ENCODE measurements around the gene CARD10. TPM values are rescaled to one million over a fixed set of nuclear protein-coding genes. Genes with fewer than 3 reads are reported as not detected.

The CARD10 gene
- total RNA-seq, 1 donor from 2014 or later, result 13.5 TPM

DNA sequence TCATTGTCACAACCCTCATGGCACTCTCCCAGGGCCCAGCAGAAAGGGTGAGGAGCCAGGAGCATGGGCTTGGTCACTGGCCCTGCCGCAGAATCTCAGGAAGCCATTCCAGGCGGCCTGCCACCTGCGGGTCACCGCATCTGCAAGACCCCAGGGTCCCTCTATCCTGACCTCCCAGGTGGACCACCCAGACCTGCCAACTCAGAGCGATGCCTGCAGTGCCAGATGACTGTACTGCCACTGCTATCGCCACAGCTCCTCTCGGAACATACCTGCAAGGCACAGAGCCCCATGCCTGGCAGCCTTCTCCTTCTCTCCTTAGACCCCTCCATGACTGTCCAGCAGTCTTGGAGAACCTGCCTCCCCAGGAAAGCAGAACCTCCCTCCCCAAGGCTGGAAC lies 65.5 kb downstream of the CARD10 start:
- Mint-ChIP-seq H3K36me3 (ENCODE audit: low read depth) (peaks cover 2% of the 10 kb centered on the region), H3K27ac (ENCODE audit: unreplicated experiment) (no peak overlapping the region), H3K27me3 (ENCODE audit: low read depth) (peaks cover 12% of the 10 kb centered on the region), H3K9me3 (ENCODE audit: low read depth) (peaks cover 4% of the 10 kb centered on the region), H3K4me3 (ENCODE audit: unreplicated experiment) (no peak overlapping the region), H3K4me1 (ENCODE audit: low read depth) (peaks cover 28% of the 10 kb centered on the region)
- no peak for DNase-seq (ENCODE audit: low spot score)
- TF ChIP-seq, protein P1, sequence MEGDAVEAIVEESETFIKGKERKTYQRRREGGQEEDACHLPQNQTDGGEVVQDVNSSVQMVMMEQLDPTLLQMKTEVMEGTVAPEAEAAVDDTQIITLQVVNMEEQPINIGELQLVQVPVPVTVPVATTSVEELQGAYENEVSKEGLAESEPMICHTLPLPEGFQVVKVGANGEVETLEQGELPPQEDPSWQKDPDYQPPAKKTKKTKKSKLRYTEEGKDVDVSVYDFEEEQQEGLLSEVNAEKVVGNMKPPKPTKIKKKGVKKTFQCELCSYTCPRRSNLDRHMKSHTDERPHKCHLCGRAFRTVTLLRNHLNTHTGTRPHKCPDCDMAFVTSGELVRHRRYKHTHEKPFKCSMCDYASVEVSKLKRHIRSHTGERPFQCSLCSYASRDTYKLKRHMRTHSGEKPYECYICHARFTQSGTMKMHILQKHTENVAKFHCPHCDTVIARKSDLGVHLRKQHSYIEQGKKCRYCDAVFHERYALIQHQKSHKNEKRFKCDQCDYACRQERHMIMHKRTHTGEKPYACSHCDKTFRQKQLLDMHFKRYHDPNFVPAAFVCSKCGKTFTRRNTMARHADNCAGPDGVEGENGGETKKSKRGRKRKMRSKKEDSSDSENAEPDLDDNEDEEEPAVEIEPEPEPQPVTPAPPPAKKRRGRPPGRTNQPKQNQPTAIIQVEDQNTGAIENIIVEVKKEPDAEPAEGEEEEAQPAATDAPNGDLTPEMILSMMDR (IDR thresholded peaks at IDR 0.05), result no peak

DNA sequence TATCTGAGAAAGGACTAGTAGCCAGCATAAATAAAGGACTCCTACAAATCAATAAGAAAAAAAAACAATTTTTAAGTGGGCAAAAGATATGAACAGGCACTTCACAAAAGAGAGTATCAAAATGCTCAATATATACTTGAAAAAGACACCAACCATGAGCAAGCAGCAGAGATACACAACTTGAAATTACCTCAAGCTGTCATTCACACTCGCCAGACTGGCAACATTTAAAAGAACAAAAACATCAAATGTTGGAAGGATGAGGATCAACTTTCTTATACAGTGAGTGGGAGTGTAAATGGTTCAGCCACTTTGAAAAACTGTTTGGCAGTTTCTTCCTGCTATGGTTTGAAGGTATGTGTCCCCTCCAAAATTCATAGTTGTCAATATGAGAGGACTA lies 68.0 kb downstream of the CARD10 start:
- peaks cover 2% of the 10 kb centered on the region for H3K36me3 Mint-ChIP-seq (ENCODE audit: low read depth)
- H3K4me3 Mint-ChIP-seq (ENCODE audit: unreplicated experiment), result no peak overlapping the region
- peaks cover 5% of the 10 kb centered on the region for H3K27me3 Mint-ChIP-seq (ENCODE audit: low read depth)
- DNase-seq (ENCODE audit: low spot score), result no peak
- peaks cover 4% of the 10 kb centered on the region for H3K9me3 Mint-ChIP-seq (ENCODE audit: low read depth)
- H3K27ac Mint-ChIP-seq (ENCODE audit: unreplicated experiment), result no peak overlapping the region
- TF ChIP-seq, protein P1 (IDR thresholded peaks at IDR 0.05), result no peak
- peaks cover 21% of the 10 kb centered on the region for H3K4me1 Mint-ChIP-seq (ENCODE audit: low read depth)

DNA sequence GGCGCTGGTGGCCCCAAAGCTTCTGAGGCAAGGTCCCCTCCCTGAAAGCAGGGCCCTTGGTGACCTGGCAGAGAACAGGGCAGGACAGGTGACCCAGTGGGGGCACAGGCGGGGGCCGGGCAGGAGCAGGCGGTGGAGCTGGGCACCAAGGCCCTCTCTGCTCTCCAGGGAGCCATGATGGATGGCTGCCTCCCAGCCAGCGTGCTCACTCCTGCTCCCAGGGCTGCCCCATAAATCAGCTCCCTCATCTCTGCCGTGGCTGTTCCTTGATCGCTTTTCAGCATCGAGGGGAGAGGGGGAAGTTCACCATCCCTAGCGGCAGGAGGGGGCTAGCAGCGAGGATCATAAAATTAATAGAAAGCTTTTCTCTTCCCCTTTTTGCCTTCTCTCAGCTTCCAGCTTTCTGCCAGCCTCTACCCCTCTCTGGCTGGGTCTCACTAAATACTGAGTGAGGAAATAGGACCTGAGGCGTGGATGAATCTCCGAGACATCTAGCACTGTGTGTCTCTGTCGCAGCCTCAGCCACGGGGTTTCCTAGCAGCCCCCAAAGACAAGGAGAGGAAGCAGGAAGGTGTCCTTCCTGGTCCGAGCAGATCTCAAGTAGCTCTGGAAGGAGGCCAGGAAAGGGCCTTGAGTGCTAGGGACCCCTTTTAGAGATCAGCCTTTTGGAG lies 69.7 kb downstream of the CARD10 start:
- Mint-ChIP-seq H3K9me3 (ENCODE audit: low read depth) (peaks cover 4% of the 10 kb centered on the region), H3K27me3 (ENCODE audit: low read depth) (peaks cover 7% of the 10 kb centered on the region), H3K4me3 (ENCODE audit: unreplicated experiment) (no peak overlapping the region), H3K4me1 (ENCODE audit: low read depth) (peaks cover 4% of the 10 kb centered on the region), H3K27ac (ENCODE audit: unreplicated experiment) (no peak overlapping the region), H3K36me3 (ENCODE audit: low read depth) (peaks cover 2% of the 10 kb centered on the region)
- no peak for DNase-seq (ENCODE audit: low spot score)
- TF ChIP-seq, protein P1 (IDR thresholded peaks at IDR 0.05), result no peak

DNA sequence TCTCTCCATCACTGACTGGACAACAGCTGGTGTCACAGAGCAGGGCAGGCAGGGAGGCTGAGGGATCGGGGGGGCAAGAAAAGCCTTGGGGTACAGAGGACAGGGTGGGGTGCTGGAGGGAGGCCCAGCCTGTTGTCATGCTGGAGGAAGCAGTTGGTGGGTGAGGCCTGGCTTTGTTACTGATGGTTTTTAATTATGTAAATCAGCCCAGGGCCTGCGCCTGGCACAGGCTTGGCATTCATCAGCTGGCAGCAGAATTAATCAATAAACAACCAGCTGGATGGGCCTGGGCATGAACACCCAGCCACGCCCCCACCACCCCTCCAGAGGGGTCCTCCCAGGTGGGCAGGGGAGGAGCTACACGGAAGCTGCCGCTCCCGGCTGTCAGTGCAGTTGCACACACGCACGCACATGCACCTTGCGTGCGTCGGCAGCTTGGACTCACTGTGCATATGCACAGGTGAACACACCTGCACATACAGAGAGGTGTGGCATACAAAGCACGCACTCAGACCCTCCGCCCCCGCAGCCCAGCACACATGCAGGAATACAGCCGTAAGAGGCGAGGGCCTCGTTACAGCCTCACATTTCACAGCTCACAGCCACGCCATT lies 70.6 kb downstream of the CARD10 start:
- no peak overlapping the region for H3K4me3 Mint-ChIP-seq (ENCODE audit: unreplicated experiment)
- no peak overlapping the region for H3K27ac Mint-ChIP-seq (ENCODE audit: unreplicated experiment)
- TF ChIP-seq, protein P1 (IDR thresholded peaks at IDR 0.05), result no peak
- DNase-seq (ENCODE audit: low spot score), result no peak
- no peaks in the 10 kb centered on the region for H3K4me1 Mint-ChIP-seq (ENCODE audit: low read depth)
- peaks cover 7% of the 10 kb centered on the region for H3K27me3 Mint-ChIP-seq (ENCODE audit: low read depth)
- H3K9me3 Mint-ChIP-seq (ENCODE audit: low read depth), result peaks cover 4% of the 10 kb centered on the region
- H3K36me3 Mint-ChIP-seq (ENCODE audit: low read depth), result peaks cover 2% of the 10 kb centered on the region

DNA sequence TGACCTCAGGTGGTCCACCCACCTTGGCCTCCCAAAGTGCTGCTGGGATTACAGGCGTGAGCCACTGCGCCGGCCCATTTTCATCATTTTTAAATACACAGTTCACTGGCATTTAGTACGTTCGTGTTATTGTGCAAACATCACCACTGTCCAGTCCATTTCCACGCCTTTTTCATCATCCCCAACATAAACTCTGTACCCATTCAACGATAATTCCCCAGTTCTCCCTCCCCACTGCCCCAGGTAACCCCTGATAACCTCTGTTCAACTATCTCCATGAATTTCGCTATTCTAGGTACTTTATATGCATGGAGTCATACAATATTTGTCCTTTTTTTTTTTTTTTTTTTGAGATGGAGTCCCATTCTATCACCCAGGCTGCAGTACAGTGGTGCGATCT lies 73.7 kb downstream of the CARD10 start:
- Mint-ChIP-seq H3K27me3 (ENCODE audit: low read depth) (peaks cover 12% of the 10 kb centered on the region), H3K27ac (ENCODE audit: unreplicated experiment) (no peak overlapping the region), H3K9me3 (ENCODE audit: low read depth) (peaks cover 9% of the 10 kb centered on the region)

More for the DNA sequence above, 73.7 kb downstream of the CARD10 start:
- Mint-ChIP-seq H3K4me1 (ENCODE audit: low read depth) (no peaks in the 10 kb centered on the region), H3K4me3 (ENCODE audit: unreplicated experiment) (no peak overlapping the region), H3K36me3 (ENCODE audit: low read depth) (peaks cover 4% of the 10 kb centered on the region)
- TF ChIP-seq, protein P1 (IDR thresholded peaks at IDR 0.05), result no peak
- DNase-seq (ENCODE audit: low spot score), result no peak
